GM12873 (cell line): ENCODE measurements around the gene USP32.

ENCODE experiments used
- CTCF ChIP-seq: IDR thresholded peaks from 2 replicates; pipeline ENCODE4 v1.5.1; 2012; ENCODE audit warnings: low read depth, mild to moderate bottlenecking, moderate library complexity, low read length, control low read depth; ENCODE audit not compliant: insufficient read depth; ENCODE audit errors: missing control alignments

USP32 gene

GRCh38 chr17:60283816-60284215 is 108.1 kb downstream of the USP32 start:
- TF ChIP-seq CTCF = no peak

- no peak for TF ChIP-seq CTCF
Measured at GRCh38 chr17:60280673-60281072, 111.3 kb downstream of the USP32 start.

GRCh38 chr17:60278237-60278636 is 113.7 kb downstream of the USP32 start:
- no peak for TF ChIP-seq CTCF

GRCh38 chr17:60277258-60277657 is 114.7 kb downstream of the USP32 start:
- TF ChIP-seq CTCF = no peak

GRCh38 chr17:60269417-60269816 is 122.5 kb downstream of the USP32 start:
- no peak for TF ChIP-seq CTCF

- no peak for TF ChIP-seq CTCF
Measured at GRCh38 chr17:60260540-60260939, 131.4 kb downstream of the USP32 start.

- no peak for TF ChIP-seq CTCF
Measured at GRCh38 chr17:60258313-60258712, 133.6 kb downstream of the USP32 start.
